Loucy (cell line): ENCODE measurements around the gene RIN3.
A peak's percentile ranks its signal among the peaks of the same experiment; 100 is the strongest.
"Not testable (repeated sequence)": the region's sequence is repeated elsewhere in the genome, so short reads cannot be mapped to it uniquely, and the experiment has no call there.

ENCODE experiments used
- H2AFZ ChIP-seq: fragments of 200-600 bp; sonication (generic); 2 replicates; pipeline ENCODE4 v1.6.0; 2016; ENCODE audit warnings: antibody characterized with exemption, mild to moderate bottlenecking, low read length, moderate library complexity
- H3F3A ChIP-seq: fragments of 200-600 bp; 2 replicates; pipeline ENCODE4 v1.6.0; 2016; ENCODE audit warnings: antibody characterized with exemption, low read depth, mild to moderate bottlenecking
- H3K27me3 ChIP-seq: fragments of 200-600 bp; sonication (generic); 2 replicates; pipeline ENCODE4 v1.6.1; 2014; ENCODE audit warnings: low read length, mild to moderate bottlenecking; ENCODE audit not compliant: insufficient read depth, poor library complexity, severe bottlenecking
- H3K36me3 ChIP-seq: fragments of 200-600 bp; sonication (generic); 2 replicates; pipeline ENCODE4 v1.6.1; 2016; ENCODE audit warnings: low read length; ENCODE audit not compliant: insufficient read depth
- H3K4me1 ChIP-seq: fragments of 200-600 bp; sonication (generic); 2 replicates; pipeline ENCODE4 v1.5.1; 2014; ENCODE audit warnings: low read length, mild to moderate bottlenecking; ENCODE audit not compliant: insufficient read depth, poor library complexity, severe bottlenecking
- H3K4me2 ChIP-seq: fragments of 200-600 bp; sonication (generic); 2 replicates; pipeline ENCODE4 v1.6.0; 2014; ENCODE audit warnings: antibody characterized with exemption, low read length, low read depth, mild to moderate bottlenecking; ENCODE audit not compliant: poor library complexity, severe bottlenecking
- H3K4me3 ChIP-seq: fragments of 200-600 bp; sonication (generic); 2 replicates; pipeline ENCODE4 v1.5.1; 2014; ENCODE audit warnings: low read length, mild to moderate bottlenecking, mixed read lengths; ENCODE audit not compliant: poor library complexity, severe bottlenecking
- H3K79me2 ChIP-seq: fragments of 200-600 bp; sonication (generic); 2 replicates; pipeline ENCODE4 v1.6.1; 2014; ENCODE audit warnings: low read length; ENCODE audit not compliant: insufficient read depth
- H3K9ac ChIP-seq: fragments of 200-600 bp; sonication (generic); 2 replicates; pipeline ENCODE4 v1.6.0; 2014; ENCODE audit warnings: mild to moderate bottlenecking, low read depth, low read length, moderate library complexity; ENCODE audit not compliant: poor library complexity, severe bottlenecking
- H3K9me2 ChIP-seq: fragments of 200-600 bp; sonication (generic); replicated peaks from 2 replicates; pipeline ENCODE4 v1.6.1; 2016; ENCODE audit warnings: low read depth, low read length, mixed read lengths
- H3K9me3 ChIP-seq: fragments of 200-600 bp; sonication (generic); 2 replicates; pipeline ENCODE4 v1.6.1; 2014; ENCODE audit warnings: mild to moderate bottlenecking, antibody characterized with exemption, low read length, low read depth; ENCODE audit not compliant: insufficient read depth
- H4K20me1 ChIP-seq: fragments of 200-600 bp; sonication (generic); 2 replicates; pipeline ENCODE4 v1.6.0; 2014; ENCODE audit warnings: antibody characterized with exemption, low read length, mild to moderate bottlenecking; ENCODE audit not compliant: insufficient read depth, poor library complexity, severe bottlenecking
- EZH2phosphoT487 ChIP-seq: fragments of 200-600 bp; IDR thresholded peaks from 2 replicates; pipeline ENCODE4 v1.6.1; 2018; ENCODE audit warnings: antibody characterized with exemption, mild to moderate bottlenecking, moderate library complexity, borderline replicate concordance
- TF ChIP-seq, protein P1 (sequence below): fragments of 200-600 bp; sonication (generic); conservative IDR thresholded peaks from 2 replicates; pipeline ENCODE4 v1.5.1; 2014; ENCODE audit warnings: mild to moderate bottlenecking, antibody characterized with exemption, low read length

The RIN3 gene

GRCh38 chr14:92532490-92533163, 19.0 kb downstream of the RIN3 start:
- H2AFZ ChIP-seq, result no peak overlapping the region
- H3K79me2 ChIP-seq, result peaks cover 95% of the 10 kb centered on the region
- no peaks in the 10 kb centered on the region for H3K9me3 ChIP-seq
- no peaks in the 10 kb centered on the region for H3K9me2 ChIP-seq
- H3F3A ChIP-seq, result peaks cover 5% of the 10 kb centered on the region; the same call in 1 of the 2 replicates
- TF ChIP-seq, protein P1, sequence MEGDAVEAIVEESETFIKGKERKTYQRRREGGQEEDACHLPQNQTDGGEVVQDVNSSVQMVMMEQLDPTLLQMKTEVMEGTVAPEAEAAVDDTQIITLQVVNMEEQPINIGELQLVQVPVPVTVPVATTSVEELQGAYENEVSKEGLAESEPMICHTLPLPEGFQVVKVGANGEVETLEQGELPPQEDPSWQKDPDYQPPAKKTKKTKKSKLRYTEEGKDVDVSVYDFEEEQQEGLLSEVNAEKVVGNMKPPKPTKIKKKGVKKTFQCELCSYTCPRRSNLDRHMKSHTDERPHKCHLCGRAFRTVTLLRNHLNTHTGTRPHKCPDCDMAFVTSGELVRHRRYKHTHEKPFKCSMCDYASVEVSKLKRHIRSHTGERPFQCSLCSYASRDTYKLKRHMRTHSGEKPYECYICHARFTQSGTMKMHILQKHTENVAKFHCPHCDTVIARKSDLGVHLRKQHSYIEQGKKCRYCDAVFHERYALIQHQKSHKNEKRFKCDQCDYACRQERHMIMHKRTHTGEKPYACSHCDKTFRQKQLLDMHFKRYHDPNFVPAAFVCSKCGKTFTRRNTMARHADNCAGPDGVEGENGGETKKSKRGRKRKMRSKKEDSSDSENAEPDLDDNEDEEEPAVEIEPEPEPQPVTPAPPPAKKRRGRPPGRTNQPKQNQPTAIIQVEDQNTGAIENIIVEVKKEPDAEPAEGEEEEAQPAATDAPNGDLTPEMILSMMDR, result no peak
- TF ChIP-seq EZH2phosphoT487, result no peak
- H3K36me3 ChIP-seq, result no peaks in the 10 kb centered on the region
- H3K9ac ChIP-seq, result peak overlapping the region; percentile 71
- H3K4me3 ChIP-seq, result peak overlapping the region; percentile 60
- peak overlapping the region; percentile 87 for H3K4me2 ChIP-seq
- H4K20me1 ChIP-seq, result peaks cover 3% of the 10 kb centered on the region
- H3K27me3 ChIP-seq, result no peaks in the 10 kb centered on the region
- peaks cover 72% of the 10 kb centered on the region for H3K4me1 ChIP-seq

- peak overlapping the region; percentile 67 for H3K9ac ChIP-seq
- H3K36me3 ChIP-seq, result no peaks in the 10 kb centered on the region
- no peaks in the 10 kb centered on the region for H3K9me2 ChIP-seq
- peaks cover 92% of the 10 kb centered on the region for H3K79me2 ChIP-seq
- no peaks in the 10 kb centered on the region for H4K20me1 ChIP-seq
- peaks cover 5% of the 10 kb centered on the region; the same call in 1 of the 2 replicates for H3F3A ChIP-seq
- peak overlapping the region; percentile 51 for H3K4me3 ChIP-seq
- H2AFZ ChIP-seq, result no peak overlapping the region
- H3K9me3 ChIP-seq, result no peaks in the 10 kb centered on the region
- peaks cover 77% of the 10 kb centered on the region for H3K4me1 ChIP-seq
- H3K27me3 ChIP-seq, result no peaks in the 10 kb centered on the region
- peak overlapping the region; percentile 64 for H3K4me2 ChIP-seq
- no peak for TF ChIP-seq EZH2phosphoT487
- TF ChIP-seq, protein P1, result no peak
Measured at GRCh38 chr14:92534932-92535643, 21.5 kb downstream of the RIN3 start.

DNA sequence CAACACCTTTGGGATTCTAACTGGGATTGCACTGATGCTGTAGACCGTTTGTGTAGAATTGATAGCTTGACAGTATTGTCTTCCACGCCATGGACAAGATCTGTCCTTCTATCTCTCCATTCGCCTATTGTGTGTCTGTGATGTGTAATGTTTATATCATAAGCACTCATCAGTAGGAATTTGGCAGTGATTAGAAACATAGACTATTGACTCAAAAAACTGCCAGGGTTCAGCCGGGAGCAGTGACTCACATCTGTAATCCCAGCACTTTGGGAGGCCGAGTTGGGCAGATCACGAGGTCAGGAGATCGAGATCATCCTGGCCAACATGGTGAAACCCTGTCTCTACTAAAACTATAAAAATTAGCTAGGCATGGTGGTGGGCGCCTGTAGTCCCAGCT, 22.6 kb downstream of the RIN3 start:
- Histone ChIP-seq H3K4me2 (peak overlapping the region; percentile 64), H3K79me2 (peaks cover 92% of the 10 kb centered on the region)

More for the DNA sequence above, 22.6 kb downstream of the RIN3 start:
- H2AFZ ChIP-seq, H3K36me3 ChIP-seq, H3K9me2 ChIP-seq, H3K27me3 ChIP-seq, H4K20me1 ChIP-seq, H3F3A ChIP-seq, H3K9me3 ChIP-seq: not testable (repeated sequence)
- Histone ChIP-seq H3K9ac (peak overlapping the region; percentile 67), H3K4me1 (peaks cover 77% of the 10 kb centered on the region), H3K4me3 (peak overlapping the region; percentile 51)
